IPS-18a (cell line): ENCODE data around the gene INAFM2.

Source experiments
- H3K27ac ChIP-seq: one replicate; pipeline ENCODE4 v1.5.1; 2013; ENCODE audit warnings: low read length
- H3K27me3 ChIP-seq: one replicate; pipeline ENCODE4 v1.6.1; 2013; ENCODE audit warnings: mild to moderate bottlenecking, low read length; ENCODE audit not compliant: control insufficient read depth, insufficient read depth
- H3K36me3 ChIP-seq: one replicate; pipeline ENCODE4 v1.6.1; 2013; ENCODE audit warnings: low read depth, low read length; ENCODE audit not compliant: control insufficient read depth
- H3K4me1 ChIP-seq: one replicate; pipeline ENCODE4 v1.6.1; 2013; ENCODE audit warnings: low read depth, low read length; ENCODE audit not compliant: control insufficient read depth
- H3K4me3 ChIP-seq: one replicate; pipeline ENCODE4 v1.5.1; 2013; ENCODE audit warnings: low read length
- H3K9ac ChIP-seq: one replicate; pipeline ENCODE4 v1.6.1; 2013; ENCODE audit warnings: mild to moderate bottlenecking, low read length, moderate library complexity
- H3K9me3 ChIP-seq: one replicate; pipeline ENCODE4 v1.6.1; 2013; ENCODE audit warnings: low read depth, low read length; ENCODE audit not compliant: control insufficient read depth

INAFM2 gene

GRCh38 chr15:40372981-40373380 is 49.5 kb downstream of the INAFM2 start:
- H3K4me3 ChIP-seq = no peak overlapping the region
- no peaks in the 10 kb centered on the region for H3K4me1 ChIP-seq
- no peak overlapping the region for H3K27ac ChIP-seq
- no peaks in the 10 kb centered on the region for H3K36me3 ChIP-seq
- H3K9me3 ChIP-seq = no peaks in the 10 kb centered on the region
- no peak overlapping the region for H3K9ac ChIP-seq
- peaks cover 16% of the 10 kb centered on the region for H3K27me3 ChIP-seq
